HG03457 (cell line): ENCODE results near the gene ING3.
"Not testable (repeated sequence)": the region's sequence is repeated elsewhere in the genome, so short reads cannot be mapped to it uniquely, and the experiment has no call there.

Experiments
- ATAC-seq: cut with Tn5 transposase; IDR thresholded peaks from one replicate; pipeline ENCODE4 v1.9.1; 2021; ENCODE audit warnings: moderate number of reproducible peaks; ENCODE audit not compliant: unreplicated experiment

The ING3 gene

DNA sequence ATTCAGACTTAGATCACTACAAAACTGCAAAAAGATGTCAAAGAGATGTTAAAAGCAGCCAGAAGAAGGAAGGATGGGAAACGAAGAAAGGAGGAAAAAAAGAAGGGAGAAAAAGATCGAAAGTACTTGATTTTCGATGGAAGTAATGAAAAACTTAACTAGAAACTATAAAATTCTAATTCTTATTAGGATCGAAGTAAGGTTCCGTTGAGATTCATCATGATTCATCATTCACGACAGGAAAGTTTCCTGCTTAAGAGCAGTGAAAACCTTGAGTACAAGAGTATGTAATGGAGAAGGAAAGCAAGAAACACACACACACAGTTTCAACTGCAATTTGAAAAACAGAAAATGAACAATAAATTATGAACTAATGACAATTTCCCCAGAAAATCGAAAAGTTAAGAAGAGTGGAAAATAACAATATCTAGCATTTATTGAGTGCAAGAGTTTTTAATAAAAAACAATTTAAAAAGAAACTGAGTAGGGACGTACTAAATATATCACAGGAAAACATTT, 1.1 kb upstream of the ING3 start:
- no peak for ATAC-seq

DNA sequence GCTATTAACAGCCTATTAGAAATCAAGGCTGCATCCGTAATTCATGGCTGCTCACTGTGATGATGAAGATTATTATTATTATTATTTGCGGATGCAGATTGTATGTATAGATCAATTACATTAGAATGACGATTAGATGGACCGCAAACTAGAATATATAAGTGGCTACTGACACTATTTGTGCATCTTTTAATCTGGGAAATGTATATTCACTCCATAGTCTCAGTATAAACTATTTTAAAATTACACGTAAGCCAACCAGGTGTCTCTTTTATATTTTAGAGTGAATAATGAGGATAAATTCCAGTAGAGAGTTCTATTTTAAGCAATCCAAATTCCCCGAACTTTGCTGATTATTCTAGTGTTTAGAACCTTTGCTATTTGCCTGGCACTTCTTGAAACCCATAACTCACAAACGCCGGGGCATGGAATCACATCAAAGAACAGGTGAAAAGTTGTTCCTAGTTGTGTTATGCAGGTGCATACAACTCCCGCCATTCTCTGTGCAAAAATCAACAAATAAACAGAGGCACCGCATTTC, 509 bp upstream of the ING3 start:
- ATAC-seq = no peak

DNA sequence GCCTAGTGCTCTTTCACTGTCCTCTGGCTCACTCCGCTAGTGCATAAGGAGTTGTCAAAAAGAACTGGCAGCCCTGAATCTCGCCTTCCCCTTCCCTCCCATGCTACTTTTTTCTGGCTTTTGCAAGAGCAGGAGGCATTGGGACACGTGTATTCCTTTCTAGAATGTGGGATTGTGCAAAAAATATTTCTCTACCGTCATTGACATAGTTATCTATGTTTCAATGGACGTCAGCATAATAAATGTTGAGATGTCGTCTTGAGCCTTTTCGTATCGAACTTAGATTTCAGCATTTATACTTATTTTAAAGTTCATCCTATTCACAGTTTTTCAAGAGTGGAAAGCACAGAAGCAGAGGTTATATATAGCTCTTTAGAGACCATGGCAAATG, 727 bp downstream of the ING3 start:
- ATAC-seq = no peak

DNA sequence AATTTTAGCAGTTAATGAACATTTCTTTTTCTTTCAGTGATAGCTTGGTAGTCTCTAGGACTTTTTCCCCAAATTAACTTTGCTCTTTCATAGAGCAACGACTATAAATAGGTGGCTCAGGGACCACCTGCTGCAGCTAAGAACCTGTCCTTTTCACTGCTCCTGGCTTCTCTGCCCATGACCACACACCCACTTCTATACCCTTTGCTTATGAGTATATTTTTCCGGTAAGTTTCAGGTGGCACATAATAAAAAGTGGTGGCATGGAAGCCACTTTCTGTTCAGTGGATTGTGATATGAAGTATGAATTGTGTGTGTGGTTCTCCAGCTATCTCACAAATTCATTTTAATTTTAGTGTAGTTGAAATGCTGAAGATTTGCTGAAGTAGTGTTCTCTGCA, 1.2 kb downstream of the ING3 start:
- ATAC-seq = no peak

DNA sequence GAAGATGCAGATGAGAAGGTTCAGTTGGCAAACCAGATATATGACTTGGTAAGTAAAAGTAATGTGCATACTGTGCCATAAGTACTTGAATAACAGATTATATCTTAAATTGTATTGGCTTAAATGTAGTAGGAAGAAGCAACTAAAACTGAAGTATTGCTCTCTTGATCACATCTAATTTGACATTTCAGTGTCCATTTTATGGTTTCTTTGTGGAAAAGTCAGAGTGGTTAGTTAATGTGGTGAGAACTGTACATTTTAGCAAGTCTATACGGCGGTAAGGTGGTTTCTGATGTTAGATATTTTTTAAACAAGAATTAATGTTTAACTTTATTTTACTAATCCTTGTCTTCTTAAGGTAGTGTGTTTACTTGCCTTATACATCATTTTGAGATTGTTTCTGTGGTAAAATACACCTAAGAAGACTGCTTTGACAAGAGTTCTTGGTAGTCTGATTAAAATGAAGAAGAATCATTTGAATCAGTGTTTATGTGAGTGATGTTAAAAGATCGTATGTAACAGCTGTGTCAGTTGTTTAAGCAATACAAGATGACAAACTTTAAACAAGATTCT, 5.1 kb downstream of the ING3 start:
- ATAC-seq = peak; percentile 52

DNA sequence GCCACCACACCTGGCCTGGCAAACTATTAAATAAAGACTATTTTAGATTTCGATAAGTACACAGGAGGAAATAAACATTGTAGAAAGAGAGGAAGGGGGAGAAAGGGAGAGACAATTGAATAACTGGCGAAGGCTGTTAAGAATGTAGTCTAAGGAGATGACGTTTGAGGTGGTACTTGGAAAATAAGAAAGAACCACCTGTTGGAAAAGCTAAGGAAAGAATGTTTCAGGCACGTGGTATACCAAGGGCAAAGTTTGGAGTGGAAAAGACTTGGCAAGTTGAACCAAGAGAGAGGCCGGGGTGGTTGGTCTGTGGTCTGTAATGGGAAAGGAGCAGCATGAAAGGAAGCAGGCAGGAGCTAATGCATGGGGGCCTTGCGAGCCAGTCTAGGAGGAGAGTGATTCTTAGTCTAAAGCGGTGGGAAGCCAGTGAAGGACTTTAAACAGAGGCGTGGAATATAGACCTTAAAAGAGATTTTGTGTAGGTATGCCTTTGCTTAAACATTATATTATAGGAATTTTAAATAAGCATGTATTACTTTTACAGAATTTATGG, 9.4 kb downstream of the ING3 start:
- ATAC-seq = no peak

DNA sequence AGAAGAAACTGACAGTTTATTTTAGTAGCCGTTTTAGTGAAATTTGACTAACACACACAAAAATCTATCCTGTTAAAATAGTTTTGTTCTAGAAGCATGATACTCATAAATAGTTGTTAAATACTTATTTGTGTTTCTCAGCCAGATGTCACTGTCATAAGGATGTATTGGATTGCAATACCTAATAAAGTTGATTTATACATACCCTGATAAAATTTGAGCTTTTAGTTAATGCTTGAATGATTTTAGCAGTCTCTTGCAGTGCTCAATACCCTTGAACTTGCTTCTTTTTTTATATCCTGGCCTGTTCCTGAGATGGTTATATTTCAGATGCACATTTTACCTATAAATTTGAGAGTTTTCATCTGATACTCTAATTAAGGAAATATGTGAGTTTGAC, 10.1 kb downstream of the ING3 start:
- no peak for ATAC-seq

DNA sequence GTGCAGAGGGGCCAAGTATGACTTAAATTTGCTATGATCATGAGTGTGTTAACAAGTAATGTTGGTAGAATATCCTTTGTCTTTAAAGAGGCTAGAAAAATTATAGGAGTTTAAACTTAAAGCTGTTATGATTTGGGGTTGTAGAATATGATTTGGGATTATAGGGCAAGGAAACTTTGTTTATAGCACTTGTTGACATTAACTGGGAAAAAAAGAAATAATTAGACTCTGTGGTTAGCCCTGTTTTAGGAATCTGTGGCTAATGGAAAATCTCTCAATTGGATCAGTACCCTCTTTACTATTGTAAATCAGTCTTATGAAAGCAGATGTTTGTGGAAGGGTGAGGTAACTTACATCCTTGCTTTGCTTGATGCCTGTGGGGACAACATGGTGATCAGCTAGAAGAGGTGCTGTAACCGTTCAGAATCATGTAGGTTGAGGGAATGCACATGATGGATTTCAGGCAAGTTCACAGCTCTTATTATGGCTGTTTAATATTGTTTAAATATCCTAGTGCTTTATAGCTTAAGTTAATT, 11.1 kb downstream of the ING3 start:
- ATAC-seq = no peak

DNA sequence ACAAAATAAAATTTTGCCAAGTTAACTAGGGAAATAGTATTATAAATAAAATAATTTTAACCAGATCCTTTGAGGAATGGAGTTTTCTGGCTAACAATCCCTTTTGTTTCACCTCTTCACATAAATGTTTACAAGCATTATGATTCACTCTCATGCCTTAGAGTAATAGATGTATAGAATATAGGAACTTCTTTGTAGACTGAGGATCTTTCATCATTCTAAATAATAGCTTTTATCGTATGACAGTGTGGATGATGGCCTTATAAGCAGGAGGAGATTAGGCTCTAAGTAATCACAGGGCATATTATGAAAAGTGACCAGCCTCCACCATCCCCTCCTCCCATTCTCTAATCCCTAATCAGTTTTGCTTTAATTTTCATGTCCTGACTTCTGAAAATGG, 13.5 kb downstream of the ING3 start:
- no peak for ATAC-seq

DNA sequence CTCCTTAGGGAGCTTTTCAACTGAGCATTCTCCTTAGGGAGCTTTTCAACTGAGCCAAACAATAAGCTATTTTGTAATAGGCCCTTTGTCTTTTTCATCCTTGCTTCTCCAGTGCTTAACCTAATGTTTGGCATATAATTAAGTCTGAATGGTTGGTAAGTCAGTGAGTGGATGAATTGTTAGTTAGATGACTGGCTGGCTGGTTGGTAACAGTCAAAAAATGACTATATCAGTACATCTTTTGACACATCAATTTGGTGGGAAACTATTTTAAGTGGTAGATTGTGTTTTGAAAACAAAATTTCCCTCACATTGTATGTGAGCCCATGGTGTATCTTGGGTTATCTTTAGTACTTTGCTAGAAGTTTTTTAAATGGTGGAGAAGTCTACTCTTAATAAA, 16.4 kb downstream of the ING3 start:
- no peak for ATAC-seq

DNA sequence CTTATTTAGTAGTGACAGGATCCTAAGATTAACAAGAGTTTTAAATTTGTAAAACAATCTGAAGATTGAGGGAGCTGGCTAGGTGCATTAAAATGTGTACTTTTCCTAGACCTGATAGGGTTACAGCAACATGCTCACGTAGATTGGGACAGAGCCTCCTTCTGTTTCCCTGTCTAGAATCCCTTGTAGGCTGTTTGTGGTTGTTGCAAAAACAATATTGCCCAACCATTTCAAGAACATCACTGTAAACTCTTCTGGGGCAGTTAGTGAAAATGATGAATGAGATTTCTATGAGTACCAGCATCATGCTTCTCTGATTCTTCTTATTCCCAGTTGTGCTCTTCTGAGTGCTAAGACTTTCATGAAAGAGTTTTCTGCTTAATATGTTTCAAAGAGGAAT, 23.3 kb downstream of the ING3 start:
- no peak for ATAC-seq

DNA sequence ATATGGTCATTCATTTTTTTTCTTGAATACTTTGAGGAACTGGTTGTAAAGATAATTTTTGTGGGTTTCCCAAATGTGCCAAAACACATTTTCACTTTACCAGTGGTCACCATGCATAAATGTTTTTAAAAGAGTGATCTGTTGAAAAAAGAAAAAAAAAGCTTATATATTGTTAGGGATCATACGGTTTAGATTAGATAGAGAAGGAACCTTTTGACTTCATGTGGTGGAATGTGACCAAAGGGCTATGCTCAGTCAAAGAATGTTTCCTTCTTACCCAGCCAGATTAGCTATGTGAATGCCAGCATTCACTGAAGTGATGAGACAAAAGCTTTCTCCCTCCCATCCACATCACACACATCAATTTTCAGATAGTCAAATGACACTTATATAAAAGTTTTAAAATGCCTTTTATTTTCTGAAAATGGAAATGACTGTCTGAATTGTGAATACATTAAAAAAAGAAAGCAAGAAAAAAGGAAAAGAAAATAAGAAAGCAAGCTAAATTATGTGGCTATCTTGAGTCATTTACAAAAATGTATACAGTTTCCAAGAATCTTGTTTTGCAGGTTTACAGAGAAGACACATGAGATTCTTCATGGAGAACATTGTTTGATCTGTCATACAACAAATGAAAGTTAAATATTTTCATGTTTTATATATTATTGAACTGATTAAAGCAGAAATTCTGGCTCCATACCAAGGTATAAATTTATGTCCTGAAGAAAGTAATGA, 29.4 kb downstream of the ING3 start:
- no peak for ATAC-seq

DNA sequence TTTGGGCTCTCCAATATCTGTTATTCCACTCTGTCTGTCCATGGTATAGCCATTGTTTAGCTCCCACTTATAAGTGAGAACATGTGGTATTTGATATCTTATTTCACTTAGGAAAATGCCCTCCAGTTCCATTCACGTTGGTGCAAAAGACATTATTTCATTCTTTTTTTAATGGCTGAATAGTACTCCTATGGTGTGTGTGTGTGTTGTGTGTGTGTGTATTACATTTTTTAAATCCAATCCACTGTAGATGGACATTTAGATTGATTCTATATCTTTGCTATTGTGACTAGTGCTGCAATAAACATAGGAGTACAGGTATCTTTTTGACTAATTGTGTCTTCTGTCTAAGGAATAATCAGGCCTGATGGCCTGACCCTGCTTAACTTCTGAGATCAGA, 30.5 kb downstream of the ING3 start:
- no peak for ATAC-seq

DNA sequence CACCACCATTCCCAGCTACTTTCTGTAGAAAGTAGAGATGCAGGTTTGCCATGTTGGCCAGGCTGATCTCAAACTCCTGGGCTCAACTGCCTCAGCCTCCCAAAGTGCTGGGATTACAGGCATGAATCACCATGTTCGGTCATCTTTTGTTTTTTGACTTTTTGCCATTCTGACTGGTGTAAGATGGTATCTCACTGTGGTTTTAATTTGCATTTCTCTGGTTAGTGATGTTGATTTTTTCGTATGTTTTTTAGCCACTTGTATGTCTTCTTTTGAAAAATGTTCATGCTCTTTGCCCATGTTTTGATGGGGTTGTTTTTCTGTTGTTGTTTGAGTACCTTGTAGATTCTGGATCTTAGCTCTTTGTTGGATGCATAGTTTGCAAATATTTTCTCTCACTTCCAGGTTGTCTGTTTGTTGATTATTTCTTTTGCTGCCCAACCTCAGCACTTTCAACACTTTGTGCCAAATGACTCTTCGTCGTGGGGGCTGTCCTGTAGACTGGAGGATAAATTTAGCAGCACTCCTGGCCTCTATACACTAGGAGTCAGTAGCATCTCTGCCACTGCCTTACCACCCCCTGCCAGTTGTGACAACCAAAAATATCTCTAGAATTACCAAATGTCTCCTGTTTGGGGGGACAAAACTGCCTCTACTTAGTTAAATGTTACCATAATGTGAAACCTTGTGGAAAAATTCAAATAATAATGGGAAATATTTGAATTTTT, 31.5 kb downstream of the ING3 start:
- no peak for ATAC-seq

DNA sequence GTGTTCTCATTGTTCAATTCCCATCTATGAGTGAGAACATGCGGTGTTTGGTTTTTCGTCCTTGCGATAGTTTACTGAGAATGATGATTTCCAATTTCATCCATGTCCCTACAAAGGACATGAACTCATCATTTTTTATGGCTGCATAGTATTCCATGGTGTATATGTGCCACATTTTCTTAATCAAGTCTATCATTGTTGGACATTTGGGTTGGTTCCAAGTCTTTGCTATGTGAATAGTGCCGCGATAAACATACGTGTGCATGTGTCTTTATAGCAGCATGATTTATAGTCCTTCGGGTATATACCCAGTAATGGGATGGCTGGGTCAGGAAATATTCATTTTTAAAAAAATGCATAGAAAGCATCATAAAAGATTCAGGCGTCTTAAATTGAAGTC, 33.0 kb downstream of the ING3 start:
- ATAC-seq = not testable (repeated sequence)

DNA sequence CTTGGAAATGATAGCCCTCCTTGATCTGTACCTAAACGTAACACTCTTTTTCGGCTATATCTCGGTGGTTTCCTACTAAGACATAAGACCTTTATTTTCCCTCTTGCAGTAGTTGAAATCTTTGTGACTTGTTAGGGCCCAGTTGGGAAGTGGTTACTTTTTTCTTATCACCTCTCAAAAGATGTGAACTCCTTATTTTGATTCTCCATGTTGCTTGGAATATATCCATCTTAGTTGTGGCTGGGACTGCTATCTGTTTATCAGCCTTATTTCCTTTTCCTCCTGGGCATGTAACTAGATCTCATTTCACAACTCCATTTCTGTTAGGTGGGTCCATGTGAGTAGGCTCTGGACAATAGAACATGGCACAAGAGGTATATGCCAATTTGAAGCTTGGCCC, 33.8 kb downstream of the ING3 start:
- no peak for ATAC-seq

DNA sequence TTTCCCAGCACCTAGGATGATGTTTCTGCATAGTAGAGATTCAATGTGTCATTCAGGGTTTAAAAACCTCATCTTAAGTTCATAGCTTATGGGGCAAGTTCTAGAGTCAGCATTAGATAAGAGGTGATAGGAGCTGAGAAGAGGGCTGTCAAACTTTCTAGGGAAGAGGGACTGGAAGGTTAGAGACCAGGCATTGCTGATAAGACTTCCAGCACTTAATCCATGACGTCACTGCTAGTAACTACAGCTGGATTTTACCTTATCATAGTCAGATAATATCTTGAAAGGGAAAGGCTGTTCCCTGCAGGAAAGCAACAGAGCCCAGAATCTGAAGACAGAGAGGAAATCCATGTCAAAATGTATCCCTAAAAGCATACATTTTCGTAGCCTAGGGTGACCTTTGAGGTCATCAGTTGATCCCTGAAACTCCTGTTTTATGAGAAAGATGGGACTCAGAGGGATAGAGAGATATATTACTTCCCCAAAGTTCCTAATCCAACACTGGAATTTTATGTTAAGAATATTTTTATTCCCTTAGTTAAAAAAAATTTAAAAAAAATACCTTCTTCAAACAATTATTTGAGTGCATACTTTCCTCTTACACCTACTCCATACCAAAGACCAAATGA, 34.7 kb downstream of the ING3 start:
- ATAC-seq = no peak

DNA sequence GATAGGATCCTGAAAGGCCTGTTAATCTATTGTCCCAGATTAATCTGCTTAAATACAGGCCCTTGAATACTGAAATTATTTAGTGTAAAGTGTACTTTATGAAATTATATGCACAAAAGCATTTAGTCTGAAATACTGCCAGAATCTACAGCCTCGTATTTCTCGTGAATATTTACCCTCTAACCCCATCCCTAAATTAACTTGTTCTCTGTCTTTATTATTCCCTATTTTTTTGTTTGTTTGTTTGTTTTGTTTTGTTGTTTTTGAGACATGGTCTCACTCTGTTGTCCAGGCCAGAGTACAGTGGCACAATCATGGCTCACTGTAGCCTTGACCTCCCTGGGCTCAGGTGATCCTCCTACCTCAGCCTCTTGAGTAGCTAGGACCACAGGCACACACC, 35.3 kb downstream of the ING3 start:
- no peak for ATAC-seq

DNA sequence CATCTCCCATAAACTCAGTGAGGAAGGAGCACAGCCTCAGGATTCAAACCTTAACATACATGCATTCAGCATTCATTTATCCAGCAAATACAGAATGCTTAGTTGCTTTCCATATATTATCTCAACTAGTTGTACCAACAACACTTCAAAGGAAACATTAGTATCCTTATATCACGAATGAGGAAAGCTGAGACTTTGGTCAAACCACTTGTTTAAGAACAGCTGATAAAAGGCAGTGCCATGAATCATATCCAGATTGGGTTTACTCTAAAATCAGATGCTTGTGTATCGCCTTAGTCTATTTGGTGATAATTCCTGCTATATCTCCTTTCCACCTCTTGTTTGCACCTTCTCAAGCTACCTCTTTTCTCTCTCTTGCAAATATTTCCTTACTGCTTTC, 36.1 kb downstream of the ING3 start:
- ATAC-seq = no peak

DNA sequence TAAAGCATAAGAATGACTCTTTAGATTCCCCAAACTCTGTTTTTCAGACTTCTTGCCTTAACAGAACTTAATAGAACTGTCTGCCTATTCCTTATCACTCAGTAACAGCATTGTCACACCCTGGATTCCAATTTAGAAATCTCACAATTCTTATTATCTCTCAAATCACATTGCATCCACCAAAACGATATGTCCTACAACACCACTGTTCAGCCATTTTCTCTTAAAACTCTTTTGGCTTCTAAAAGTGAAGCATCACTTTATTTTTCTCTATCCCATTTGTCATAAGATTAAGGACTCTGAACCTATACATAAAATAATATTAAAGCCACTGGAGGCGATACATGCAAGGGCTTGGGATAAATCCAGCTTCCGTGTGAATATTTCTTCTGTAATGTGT, 36.7 kb downstream of the ING3 start:
- no peak for ATAC-seq
